Measurements from ENCODE around the gene LMCD1.
A peak's percentile ranks its signal among the peaks of the same experiment; 100 is the strongest.

LMCD1 gene

GRCh38 chr3:8493744-8494143 is 7.9 kb upstream of the LMCD1 start:
- TF ChIP-seq CTCF (conservative IDR thresholded peaks at IDR 0.05; ENCODE audit: low read depth, low read length), result no peak
- no peak for DNase-seq (ENCODE audit: low read depth)
- H3K4me3 ChIP-seq (ENCODE audit: low read depth, low read length), result no peak overlapping the region

- no peak for DNase-seq (ENCODE audit: low read depth)
- no peak overlapping the region for H3K4me3 ChIP-seq (ENCODE audit: low read depth, low read length)
- no peak for TF ChIP-seq CTCF (conservative IDR thresholded peaks at IDR 0.05; ENCODE audit: low read depth, low read length)
Measured at GRCh38 chr3:8494327-8494726, 7.3 kb upstream of the LMCD1 start.

- H3K4me3 ChIP-seq (ENCODE audit: low read depth, low read length), result no peak overlapping the region
- no peak for DNase-seq (ENCODE audit: low read depth)
- no peak for TF ChIP-seq CTCF (conservative IDR thresholded peaks at IDR 0.05; ENCODE audit: low read depth, low read length)
Measured at GRCh38 chr3:8497582-8497981, 4.0 kb upstream of the LMCD1 start.

- no peak for TF ChIP-seq CTCF (conservative IDR thresholded peaks at IDR 0.05; ENCODE audit: low read depth, low read length)
- DNase-seq (ENCODE audit: low read depth), result no peak
Measured at GRCh38 chr3:8499181-8499611, 2.4 kb upstream of the LMCD1 start.

DNA sequence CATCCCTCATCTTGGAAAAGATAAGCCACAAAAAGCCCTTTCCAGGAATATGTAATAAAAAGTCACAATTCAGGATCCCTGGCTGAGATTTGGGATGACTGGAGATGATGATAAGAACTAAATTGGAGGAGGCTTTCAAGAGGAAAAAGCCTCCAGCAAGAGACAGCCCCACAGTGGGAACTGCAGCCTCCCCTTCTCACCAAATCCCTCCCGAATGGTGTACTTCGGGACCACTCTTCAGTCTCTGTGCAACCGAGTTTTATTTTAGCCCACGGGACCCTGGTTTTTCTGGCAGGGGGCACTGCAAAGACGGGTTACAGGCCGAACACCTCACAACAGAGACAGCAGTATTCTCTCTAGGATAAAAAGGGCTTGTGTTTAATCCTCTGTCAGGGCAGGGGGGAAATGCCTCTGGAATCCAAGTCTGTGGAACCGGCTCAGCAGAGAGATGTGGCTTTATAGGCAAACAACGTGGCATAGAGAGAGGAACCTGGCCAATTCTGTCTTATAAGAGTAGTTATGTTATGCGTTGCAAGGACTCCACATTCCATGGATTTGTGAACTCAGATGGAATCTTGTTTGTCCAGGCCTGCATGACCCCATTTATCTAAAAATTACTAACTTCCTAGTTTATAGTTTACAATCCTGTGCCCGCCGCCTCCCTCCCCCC is 1.2 kb upstream of the LMCD1 start:
- peak; percentile 69 for DNase-seq (ENCODE audit: low read depth)
- no peak for TF ChIP-seq CTCF (conservative IDR thresholded peaks at IDR 0.05; ENCODE audit: low read depth, low read length)
- H3K4me3 ChIP-seq (ENCODE audit: low read depth, low read length), result peak overlapping the region; percentile 67

More at GRCh38 chr3:8499181-8499611, 2.4 kb upstream of the LMCD1 start:
- no peak overlapping the region for H3K4me3 ChIP-seq (ENCODE audit: low read depth, low read length)

GRCh38 chr3:8500989-8501370 is 643 bp upstream of the LMCD1 start:
- H3K4me3 ChIP-seq (ENCODE audit: low read depth, low read length), result peak overlapping the region; percentile 67
- no peak for TF ChIP-seq CTCF (conservative IDR thresholded peaks at IDR 0.05; ENCODE audit: low read depth, low read length)
- no peak for DNase-seq (ENCODE audit: low read depth)

DNA sequence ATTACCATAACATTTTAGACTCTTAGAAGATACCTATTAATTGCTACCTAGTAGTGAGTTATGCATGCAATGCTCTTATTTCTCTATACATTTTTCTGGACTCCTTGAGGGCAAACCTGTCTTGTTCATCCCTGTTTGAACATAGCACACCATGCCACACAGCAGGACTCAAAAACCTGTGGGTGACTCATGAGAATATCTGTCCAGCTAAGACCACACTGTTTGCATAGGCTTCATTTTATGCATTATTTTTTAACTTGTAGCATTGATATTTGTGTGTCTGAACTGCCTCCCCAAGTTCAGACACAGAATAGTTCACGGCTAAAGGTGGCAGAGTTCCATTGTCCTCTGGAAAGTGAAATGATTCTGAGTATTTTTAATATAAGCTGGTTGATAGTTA is 1.8 kb downstream of the LMCD1 start:
- H3K4me3 ChIP-seq (ENCODE audit: low read depth, low read length), result peak overlapping the region; percentile 54
- peak; percentile 76 for DNase-seq (ENCODE audit: low read depth)
- TF ChIP-seq CTCF (conservative IDR thresholded peaks at IDR 0.05; ENCODE audit: low read depth, low read length), result no peak
